SU-DHL-6 (cell line): ENCODE results near the gene CCER1.

ENCODE experiments used
- H2AFZ ChIP-seq: fragments of 200-600 bp; sonication (generic); 2 replicates; pipeline ENCODE4 v1.6.1; 2014; ENCODE audit warnings: low read depth, mild to moderate bottlenecking, moderate library complexity, mixed read lengths, antibody characterized with exemption, low read length; ENCODE audit not compliant: severe bottlenecking
- H3F3A ChIP-seq: fragments of 200-600 bp; shearing (Covaris generic); 2 replicates; pipeline ENCODE4 v1.6.0; 2016; ENCODE audit warnings: antibody characterized with exemption, mild to moderate bottlenecking; ENCODE audit not compliant: insufficient read depth
- H3K27ac ChIP-seq: fragments of 200-600 bp; sonication (generic); 2 replicates; pipeline ENCODE4 v1.5.1; 2016; ENCODE audit warnings: low read depth, mild to moderate bottlenecking, low read length, moderate library complexity, mixed read lengths
- H3K27me3 ChIP-seq: fragments of 200-600 bp; sonication (generic), shearing (Covaris generic); 2 replicates; pipeline ENCODE4 v1.6.0; 2014; ENCODE audit warnings: mild to moderate bottlenecking, low read length
- H3K36me3 ChIP-seq: fragments of 200-600 bp; sonication (generic); 2 replicates; pipeline ENCODE4 v1.6.1; 2014; ENCODE audit warnings: mild to moderate bottlenecking, low read length, mixed read lengths
- H3K4me2 ChIP-seq: fragments of 300-600, 200-600 bp; shearing (Covaris generic), sonication (generic); 2 replicates; pipeline ENCODE4 v1.6.0; 2014; ENCODE audit warnings: low read length, low read depth, mild to moderate bottlenecking; ENCODE audit not compliant: poor library complexity, severe bottlenecking
- H3K4me3 ChIP-seq: fragments of 200-600 bp; sonication (generic); 2 replicates; pipeline ENCODE4 v1.5.1; 2014; ENCODE audit warnings: antibody characterized with exemption, low read length, mild to moderate bottlenecking, mixed read lengths; ENCODE audit not compliant: insufficient read depth, poor library complexity, severe bottlenecking
- H3K79me2 ChIP-seq: fragments of 200-600 bp; sonication (generic); 2 replicates; pipeline ENCODE4 v1.6.1; 2014; ENCODE audit warnings: mild to moderate bottlenecking, low read length, moderate library complexity; ENCODE audit not compliant: insufficient read depth
- H3K9ac ChIP-seq: fragments of 200-600 bp; sonication (generic); 2 replicates; pipeline ENCODE4 v1.7.0; 2014; ENCODE audit warnings: mild to moderate bottlenecking, low read length
- H3K9me2 ChIP-seq: fragments of 200-600 bp; sonication (generic); replicated peaks from 2 replicates; pipeline ENCODE4 v1.6.1; 2014; ENCODE audit warnings: low read length; ENCODE audit not compliant: insufficient read depth
- H3K9me3 ChIP-seq: fragments of 200-600 bp; sonication (generic); 2 replicates; pipeline ENCODE4 v1.6.1; 2014; ENCODE audit warnings: low read length, mixed read lengths; ENCODE audit not compliant: insufficient read depth
- H4K20me1 ChIP-seq: fragments of 200-600 bp; sonication (generic); 2 replicates; pipeline ENCODE4 v1.6.1; 2014; ENCODE audit warnings: low read depth, mild to moderate bottlenecking, antibody characterized with exemption, low read length, moderate library complexity, mixed read lengths
- EZH2phosphoT487 ChIP-seq: fragments of 200-600 bp; sonication (generic), shearing (Covaris generic); conservative IDR thresholded peaks from 2 replicates; pipeline ENCODE4 v1.6.1; 2018; ENCODE audit warnings: mild to moderate bottlenecking, antibody characterized with exemption, low read length, moderate library complexity, mixed read lengths
- TF ChIP-seq, protein P1 (sequence below): fragments of 200-600 bp; sonication (generic); IDR thresholded peaks from one replicate; pipeline ENCODE4 v1.5.1; 2017; ENCODE audit warnings: antibody characterized with exemption, mild to moderate bottlenecking, low read length, moderate library complexity; ENCODE audit not compliant: insufficient read depth, poor library complexity, severe bottlenecking

CCER1 gene

DNA sequence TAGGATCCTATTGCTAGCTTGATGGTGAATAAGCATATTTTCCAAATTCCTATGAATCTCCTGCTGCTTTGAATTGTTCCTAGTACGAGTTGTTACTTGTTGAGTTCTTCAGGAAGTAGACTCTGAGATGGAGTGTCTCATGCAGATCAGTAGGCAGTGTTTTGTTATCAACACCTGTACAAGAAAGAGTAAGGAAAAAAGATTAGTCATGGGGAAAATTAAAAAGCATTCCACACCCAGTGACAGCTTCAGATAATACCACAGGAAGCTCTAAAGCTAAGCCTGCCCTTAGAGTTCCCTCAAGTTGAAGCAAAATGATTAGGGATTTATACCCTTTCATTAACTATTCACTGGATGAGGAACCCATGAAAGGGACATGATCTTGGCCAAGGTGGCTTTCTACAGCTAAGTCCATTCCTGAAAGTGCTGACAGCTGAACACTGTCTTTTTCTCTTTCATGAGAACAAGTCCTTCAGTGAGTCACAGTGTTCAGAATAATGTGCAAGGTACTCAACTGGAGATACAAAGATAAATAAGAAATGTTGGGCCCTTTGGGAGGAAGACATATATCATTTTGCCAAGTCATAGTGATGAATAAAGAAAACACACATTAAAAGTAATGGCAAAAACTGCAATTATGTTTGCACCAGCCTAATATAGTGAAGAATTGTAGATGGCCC, 49.1 kb downstream of the CCER1 start:
- Histone ChIP-seq H4K20me1 (no peaks in the 10 kb centered on the region), H3F3A (no peaks in the 10 kb centered on the region), H3K27ac (no peak overlapping the region), H3K36me3 (no peaks in the 10 kb centered on the region), H3K9me2 (no peaks in the 10 kb centered on the region), H3K4me3 (no peak overlapping the region), H3K27me3 (no peaks in the 10 kb centered on the region), H2AFZ (no peak overlapping the region), H3K9ac (no peak overlapping the region), H3K9me3 (no peaks in the 10 kb centered on the region), H3K4me2 (no peak overlapping the region), H3K79me2 (no peaks in the 10 kb centered on the region)
- TF ChIP-seq, protein P1, sequence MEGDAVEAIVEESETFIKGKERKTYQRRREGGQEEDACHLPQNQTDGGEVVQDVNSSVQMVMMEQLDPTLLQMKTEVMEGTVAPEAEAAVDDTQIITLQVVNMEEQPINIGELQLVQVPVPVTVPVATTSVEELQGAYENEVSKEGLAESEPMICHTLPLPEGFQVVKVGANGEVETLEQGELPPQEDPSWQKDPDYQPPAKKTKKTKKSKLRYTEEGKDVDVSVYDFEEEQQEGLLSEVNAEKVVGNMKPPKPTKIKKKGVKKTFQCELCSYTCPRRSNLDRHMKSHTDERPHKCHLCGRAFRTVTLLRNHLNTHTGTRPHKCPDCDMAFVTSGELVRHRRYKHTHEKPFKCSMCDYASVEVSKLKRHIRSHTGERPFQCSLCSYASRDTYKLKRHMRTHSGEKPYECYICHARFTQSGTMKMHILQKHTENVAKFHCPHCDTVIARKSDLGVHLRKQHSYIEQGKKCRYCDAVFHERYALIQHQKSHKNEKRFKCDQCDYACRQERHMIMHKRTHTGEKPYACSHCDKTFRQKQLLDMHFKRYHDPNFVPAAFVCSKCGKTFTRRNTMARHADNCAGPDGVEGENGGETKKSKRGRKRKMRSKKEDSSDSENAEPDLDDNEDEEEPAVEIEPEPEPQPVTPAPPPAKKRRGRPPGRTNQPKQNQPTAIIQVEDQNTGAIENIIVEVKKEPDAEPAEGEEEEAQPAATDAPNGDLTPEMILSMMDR: no peak
- TF ChIP-seq EZH2phosphoT487: no peak

DNA sequence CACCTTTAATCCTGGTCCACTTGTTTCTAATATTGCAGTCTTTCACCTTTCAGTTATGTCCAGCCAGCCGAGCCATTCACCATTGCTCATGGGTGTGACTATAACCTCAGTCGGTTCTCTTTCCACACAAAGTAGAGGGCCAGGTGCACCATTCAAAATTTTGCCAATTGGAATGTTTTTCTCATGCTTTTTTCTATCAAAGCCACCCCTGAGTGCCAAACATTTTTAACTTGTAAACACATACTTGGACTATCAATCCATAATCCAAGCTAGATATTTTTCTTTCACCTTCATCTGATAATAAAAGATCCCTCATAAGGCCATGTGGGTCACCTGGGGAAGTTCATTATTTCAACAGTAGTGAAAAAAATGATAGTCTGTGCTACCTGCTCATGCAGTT, 52.4 kb downstream of the CCER1 start:
- Histone ChIP-seq H3K4me3 (no peak overlapping the region), H3K9me2 (no peaks in the 10 kb centered on the region), H2AFZ (no peak overlapping the region), H4K20me1 (no peaks in the 10 kb centered on the region), H3K9ac (no peak overlapping the region), H3K27me3 (no peaks in the 10 kb centered on the region), H3K9me3 (no peaks in the 10 kb centered on the region), H3K27ac (no peak overlapping the region), H3K4me2 (no peak overlapping the region), H3F3A (no peaks in the 10 kb centered on the region), H3K36me3 (no peaks in the 10 kb centered on the region), H3K79me2 (no peaks in the 10 kb centered on the region)
- TF ChIP-seq, protein P1: no peak
- TF ChIP-seq EZH2phosphoT487: no peak
